OCI-LY3 (cell line): Measurements from ENCODE around the gene OSBPL8.

Source experiments
- CTCF ChIP-seq: fragments of 200-600, 300-600 bp; sonication (generic); IDR thresholded peaks from 2 replicates; pipeline ENCODE4 v1.5.1; 2014; ENCODE audit warnings: antibody characterized with exemption, low read length, low read depth
- EZH2phosphoT487 ChIP-seq: fragments of 200-600 bp; shearing (Covaris generic); IDR thresholded peaks from 2 replicates; pipeline ENCODE4 v1.6.1; 2018; ENCODE audit warnings: antibody characterized with exemption, mixed run types, low read depth

- no peak for TF ChIP-seq CTCF
- TF ChIP-seq EZH2phosphoT487, result no peak
Observed at GRCh38 chr12:76471579-76471978, 88.0 kb downstream of the OSBPL8 start.
